Fibroblast of lung (primary cell): ENCODE results near the gene MIER2.

ENCODE experiments used
- EZH2 ChIP-seq: IDR thresholded peaks from 2 replicates; pipeline ENCODE4 v1.5.1; 2012; ENCODE audit warnings: low read length, control low read depth, mild to moderate bottlenecking; ENCODE audit errors: missing control alignments
- TF ChIP-seq, protein P1 (sequence below), 2 donors: IDR thresholded peaks in 1 of 2; conservative IDR thresholded peaks in 1 of 2; 1 replicate in 1 of 2; 2 replicates in 1 of 2; pipeline ENCODE4 v1.5.1; 2011 to 2012; ENCODE audit warnings: low read length in 2 of 2, control low read depth in 1 of 2, inconsistent platforms in 1 of 2, low read depth in 1 of 2, mild to moderate bottlenecking in 1 of 2

DNA sequence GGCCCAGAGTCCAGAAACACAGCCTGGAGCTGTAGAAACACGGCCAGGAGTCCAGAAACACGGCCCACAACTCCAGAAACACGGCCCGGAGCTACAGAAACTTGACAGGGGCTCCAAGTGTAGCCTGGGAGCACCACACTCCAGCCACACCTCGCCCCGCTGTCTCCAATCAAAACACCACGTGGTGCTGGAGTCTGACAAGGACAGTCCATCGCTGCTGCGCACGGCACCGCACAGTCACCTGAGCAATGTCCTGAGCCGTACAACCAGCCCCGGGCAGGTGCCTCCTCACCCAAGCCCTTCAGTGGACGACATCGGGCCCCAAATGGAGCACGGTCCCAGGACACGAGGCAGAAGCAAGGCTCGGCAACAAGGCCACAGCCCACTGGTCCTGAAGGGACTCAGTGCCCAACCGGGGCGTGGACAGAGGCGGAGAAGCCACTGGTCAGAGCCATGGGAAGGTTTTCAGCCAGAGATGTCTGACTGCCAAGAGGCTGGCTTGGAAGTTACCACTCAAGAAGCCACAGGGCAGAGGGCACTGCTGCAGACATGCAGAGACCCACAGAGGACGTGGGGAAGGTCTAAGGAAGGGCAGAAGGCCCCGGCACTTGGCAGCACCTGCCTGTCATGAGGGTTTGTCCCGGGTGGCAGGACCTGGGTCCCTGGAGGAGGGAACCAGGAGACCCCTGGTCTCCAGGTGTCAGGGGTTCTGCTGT lies 33.7 kb downstream of the MIER2 start:
- TF ChIP-seq, protein P1, sequence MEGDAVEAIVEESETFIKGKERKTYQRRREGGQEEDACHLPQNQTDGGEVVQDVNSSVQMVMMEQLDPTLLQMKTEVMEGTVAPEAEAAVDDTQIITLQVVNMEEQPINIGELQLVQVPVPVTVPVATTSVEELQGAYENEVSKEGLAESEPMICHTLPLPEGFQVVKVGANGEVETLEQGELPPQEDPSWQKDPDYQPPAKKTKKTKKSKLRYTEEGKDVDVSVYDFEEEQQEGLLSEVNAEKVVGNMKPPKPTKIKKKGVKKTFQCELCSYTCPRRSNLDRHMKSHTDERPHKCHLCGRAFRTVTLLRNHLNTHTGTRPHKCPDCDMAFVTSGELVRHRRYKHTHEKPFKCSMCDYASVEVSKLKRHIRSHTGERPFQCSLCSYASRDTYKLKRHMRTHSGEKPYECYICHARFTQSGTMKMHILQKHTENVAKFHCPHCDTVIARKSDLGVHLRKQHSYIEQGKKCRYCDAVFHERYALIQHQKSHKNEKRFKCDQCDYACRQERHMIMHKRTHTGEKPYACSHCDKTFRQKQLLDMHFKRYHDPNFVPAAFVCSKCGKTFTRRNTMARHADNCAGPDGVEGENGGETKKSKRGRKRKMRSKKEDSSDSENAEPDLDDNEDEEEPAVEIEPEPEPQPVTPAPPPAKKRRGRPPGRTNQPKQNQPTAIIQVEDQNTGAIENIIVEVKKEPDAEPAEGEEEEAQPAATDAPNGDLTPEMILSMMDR (conservative IDR thresholded peaks at IDR 0.05 in 1 of 2, IDR thresholded peaks at IDR 0.05 in 1 of 2; ENCODE audit: low read depth in 1 of 2, low read length in 2 of 2), result no peak
- no peak for TF ChIP-seq EZH2
